C4-2B (cell line): Measurements from ENCODE around the gene CCNI2.

ENCODE experiments used
- CTCF ChIP-seq: fragments of 450-650 bp; conservative IDR thresholded peaks from 2 replicates; pipeline ENCODE4 v1.5.1; 2017; ENCODE audit warnings: mild to moderate bottlenecking
- ZFX ChIP-seq: fragments of 450-650 bp; IDR thresholded peaks from 2 replicates; pipeline ENCODE4 v1.6.1; 2017

DNA sequence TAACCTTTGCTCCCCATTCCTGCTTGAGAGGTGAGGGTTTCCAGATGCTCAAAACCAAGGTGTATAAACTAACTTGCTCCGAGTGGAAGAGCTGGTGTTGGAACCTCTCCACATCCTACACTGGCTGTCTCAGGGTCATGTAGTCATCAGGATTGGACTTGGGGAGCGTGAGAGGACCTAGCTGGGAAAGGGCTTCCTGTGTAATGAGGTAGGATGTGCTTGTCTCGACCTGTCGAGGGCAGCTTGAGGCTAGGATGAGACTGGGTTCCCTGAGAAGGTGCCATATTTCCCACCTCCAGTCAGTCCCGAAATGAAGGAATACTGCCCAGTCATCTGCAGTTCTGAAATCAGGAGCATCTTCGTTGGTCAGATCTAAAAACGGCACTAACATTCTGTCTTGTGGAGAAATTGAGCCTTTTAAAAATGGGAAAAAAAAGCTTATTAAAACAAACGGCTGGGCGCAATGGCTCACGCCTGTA, 1.3 kb downstream of the CCNI2 start:
- TF ChIP-seq CTCF (no peak), ZFX (no peak)
